HG02981 (cell line): ENCODE data around the gene YTHDF1.
"Not testable (repeated sequence)": the region's sequence is repeated elsewhere in the genome, so short reads cannot be mapped to it uniquely, and the experiment has no call there.

Source experiments
- ATAC-seq: cut with Tn5 transposase; IDR thresholded peaks from one replicate; pipeline ENCODE4 v1.9.1; 2021; ENCODE audit warnings: mild to moderate bottlenecking, moderate library complexity; ENCODE audit not compliant: unreplicated experiment

YTHDF1 gene

DNA sequence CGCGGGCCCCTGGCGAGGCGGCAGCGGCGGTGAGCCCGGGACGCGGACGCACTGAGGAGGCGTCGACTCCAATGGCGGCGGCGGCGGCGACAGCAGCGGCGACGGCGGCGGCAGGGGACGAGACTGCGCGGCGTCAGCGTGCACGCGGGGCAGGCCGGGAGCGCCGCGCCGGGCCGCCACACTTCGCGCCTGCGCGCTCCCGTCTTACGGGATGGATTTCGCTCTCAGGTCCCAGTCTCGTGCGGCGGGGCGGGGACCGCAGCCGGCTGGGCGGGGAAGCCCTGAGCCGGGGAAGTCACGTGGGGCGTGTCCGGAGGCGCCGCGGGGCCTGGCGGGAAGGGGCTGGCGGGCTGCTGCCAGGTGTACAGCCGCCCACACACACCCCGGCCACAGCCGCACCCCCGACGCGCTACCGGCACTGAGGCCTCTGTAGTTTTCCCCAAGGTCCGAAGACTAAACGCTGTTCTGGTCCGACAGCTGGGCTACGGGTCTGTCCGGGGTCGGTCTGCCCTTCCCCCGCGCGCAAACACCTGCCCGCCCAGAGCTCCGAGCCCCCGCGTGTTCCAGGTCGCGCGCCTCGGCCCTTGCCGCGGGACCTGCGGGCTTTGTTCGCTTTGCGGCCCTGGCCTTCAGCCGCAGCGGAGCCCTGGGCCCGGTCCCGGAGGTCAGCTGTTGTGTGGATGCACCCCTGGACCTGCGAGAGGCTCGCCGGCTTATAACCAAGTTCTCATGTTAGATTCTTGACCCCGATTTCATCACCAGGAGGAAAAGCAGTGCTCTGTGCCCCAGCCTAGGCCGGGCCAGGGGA, at the start of gene YTHDF1:
Gene YTHDF1, minus strand, starts transcription at position 91 of the 808 bp plus-strand sequence. CDS start 239 bp downstream, outside the sequence.
- ATAC-seq = peak; percentile 86

DNA sequence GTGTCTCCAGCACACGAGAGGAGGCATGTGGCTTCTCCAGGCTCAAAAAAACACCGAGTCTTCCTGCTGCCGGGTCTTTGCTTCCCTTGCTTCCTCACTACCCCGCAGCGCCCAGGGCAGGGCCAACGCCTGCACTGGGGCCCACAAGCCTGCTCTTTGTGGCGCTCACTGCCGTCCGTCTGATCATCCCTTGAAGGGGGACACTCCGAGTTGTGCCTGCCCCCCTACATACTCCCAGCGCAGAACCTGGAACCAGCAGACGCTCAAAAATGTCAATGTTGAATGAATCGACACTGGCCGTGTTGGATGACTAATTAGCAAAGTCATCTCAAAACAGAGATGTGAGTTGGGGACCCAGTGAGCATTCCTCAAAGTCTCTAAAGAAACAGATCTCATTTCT, 48.6 kb upstream of the YTHDF1 start:
- ATAC-seq = no peak

DNA sequence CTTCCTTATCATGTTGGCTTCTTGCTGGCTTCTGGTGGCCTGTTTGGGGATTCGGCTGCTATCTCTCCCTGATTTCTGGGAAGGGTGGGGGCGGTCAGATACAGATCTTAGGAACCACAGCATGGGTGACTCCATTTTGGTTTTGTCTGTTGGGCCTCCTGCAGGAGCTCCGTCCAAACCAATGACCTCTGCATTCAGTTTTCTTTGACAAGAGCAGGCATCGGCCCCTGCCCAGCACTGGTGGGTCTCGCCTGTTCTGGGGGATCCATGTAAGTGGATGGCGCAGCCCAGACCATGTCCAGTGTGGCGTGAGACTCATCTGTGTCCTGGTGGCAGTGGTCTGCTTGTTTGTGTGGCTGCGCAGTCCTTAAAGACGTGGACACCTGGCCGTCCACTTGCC, 48.1 kb upstream of the YTHDF1 start:
- no peak for ATAC-seq

DNA sequence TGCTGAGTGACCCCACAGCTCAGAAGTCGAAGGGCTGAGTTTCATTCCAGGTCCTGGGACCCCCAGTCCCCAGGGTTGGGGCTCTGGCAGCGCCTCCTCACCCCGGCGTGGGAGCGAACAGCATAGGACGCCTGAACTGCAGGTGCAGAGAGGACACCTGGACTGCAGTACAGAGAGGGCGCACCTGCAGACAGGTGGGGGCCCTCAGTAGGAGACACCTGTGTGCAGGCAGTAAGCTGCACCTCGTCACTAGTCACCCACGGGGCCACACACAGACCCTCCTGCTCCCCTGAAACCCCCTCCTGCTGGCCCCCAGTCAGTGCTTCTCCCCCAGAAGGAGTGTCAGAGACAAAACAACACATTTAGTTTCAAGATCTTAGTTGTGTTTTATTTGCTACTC, 46.9 kb upstream of the YTHDF1 start:
- ATAC-seq = no peak

DNA sequence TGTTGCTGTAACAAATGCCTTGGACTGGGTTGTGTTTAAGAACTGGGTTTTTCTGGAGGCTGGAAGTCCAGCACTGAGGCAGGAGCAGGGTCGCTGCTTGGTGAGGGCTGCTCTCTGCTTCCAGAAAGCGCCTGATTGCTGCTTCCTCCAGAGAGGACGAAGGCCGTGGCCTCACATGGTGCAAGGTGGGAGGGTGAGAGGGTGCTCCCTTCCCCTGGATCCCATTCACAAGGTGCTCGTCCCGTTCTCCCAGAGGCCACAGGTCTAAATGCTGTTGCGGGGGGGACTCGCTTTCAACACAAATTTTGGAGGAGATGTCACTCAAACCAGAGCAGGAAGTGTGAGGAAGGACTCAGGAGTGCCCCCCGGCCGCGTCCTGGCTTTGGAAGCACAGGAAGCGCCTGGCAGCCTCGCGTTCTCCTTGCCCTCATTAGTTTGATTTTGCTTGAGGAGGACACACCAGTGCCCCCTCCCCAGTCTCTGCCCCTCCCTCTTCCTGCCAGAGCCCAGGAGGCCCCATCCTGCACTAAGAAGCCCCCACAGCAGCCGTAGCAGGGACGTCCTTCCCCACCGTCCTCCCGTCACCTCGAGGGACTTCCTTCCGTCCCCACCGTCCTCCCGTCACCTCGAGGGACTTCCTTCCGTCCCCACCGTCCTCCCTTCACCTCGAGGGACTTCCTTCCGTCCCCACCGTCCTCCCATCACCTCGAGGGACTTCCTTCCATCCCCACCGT, 46.0 kb upstream of the YTHDF1 start:
- ATAC-seq = no peak

DNA sequence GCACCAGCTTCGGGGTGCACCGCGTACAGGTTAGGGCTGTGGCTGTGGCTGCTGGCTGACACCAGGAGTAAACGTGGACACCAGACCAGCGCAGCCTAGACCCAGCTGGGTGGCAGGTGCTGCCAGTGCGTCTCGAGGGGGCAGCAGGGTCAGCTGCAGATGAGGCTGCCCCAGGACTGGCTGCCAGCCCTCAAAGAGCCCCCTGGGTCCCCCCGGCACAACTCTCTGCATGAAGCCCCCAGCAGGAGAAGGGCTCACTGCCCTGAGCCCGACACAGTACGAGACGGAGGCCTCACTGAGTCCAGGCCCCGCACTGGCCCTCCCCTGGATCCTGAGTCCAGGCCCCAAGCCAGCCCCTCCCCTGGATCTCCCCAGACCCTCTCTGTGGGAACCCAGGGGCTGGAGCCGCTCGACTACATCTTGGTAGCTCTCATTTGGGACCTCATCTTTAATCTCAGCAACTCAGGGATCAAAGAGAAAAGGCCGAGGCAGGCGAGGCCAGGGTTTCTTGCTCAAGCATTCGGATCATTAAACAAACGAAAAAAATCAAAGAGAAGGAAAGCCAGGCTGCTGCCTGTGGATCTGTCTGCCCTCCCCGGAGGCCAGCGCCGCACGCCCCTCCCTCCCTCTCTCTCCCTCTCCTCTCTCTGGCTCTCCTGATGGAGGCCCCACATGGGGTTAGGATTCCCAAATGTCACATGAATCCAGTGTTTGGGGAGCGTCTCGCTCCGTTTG, 45.3 kb upstream of the YTHDF1 start:
- no peak for ATAC-seq

DNA sequence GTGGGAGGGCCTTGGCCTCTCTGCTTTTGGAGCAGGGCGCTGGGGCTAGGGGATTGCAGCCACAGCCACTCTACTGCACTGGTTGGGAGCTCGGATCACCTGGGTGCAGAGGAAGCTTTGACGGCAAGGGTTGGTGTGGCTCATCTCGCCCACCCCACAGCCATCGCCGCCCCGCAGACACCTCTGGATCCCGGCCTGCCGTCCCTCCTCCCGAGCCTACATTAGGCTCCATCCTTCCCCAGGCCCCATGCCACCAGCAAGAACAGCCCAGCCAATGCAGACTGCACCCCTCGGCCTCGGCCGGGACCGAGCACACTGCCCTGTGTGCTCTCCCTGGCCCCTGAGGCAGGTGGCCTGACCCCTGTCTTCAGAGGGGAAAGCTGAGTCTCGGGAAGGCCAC, 44.6 kb upstream of the YTHDF1 start:
- no peak for ATAC-seq

DNA sequence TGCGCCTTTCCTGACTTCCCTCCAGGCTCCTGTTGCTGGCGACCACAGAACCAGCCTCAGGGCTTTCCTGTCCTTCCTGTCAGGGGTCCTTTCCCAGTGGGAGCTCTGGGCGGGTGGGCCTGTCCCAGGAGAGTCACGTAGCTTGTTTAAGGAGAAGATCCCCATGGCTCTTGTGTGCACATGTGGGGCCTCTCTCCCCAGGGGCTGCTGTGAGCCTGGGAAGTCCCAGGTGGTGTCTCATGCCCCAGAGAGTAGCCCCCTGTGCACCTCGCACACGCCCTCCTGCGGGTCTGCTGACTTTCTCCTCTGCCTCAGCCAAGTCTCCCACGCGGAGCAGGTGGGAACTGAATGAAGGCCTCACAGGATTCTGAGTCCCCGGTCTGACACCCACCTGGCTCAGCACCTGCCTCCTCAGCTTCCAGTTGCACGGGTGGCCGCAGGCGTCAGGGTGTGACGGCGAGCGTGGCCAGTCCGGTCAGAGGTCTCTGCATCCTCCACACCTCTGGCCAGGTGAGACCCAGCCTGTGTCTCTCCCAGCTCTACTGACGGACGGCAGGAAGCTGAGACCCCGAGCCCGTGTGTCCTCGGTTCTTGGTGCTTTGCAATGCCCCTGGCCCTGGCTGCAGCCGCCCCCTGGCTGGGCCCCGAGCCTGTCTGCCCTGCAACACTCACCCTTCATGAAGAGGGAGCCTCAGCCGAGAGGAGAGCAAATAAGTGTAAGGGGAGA, 44.0 kb upstream of the YTHDF1 start:
- ATAC-seq = no peak

DNA sequence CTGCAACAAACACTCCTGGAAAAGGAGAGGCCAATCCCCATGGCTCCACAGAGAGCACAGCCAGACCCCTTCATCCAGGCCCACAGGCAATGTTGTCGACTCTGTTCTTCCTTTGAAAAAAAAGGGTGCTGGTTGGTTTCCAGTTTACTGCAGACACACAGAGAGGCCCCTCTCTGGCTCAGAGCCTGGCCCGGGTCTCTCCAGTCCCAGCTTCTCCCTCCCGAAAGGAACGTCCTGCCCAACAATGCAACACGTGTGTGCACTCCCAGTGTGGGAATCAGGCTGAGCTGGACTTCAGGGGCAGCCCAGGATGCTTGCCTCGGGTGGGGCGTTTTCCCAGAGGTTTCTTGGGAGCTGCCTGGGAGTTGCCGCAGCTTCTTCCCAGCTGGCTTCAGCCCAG, 42.9 kb upstream of the YTHDF1 start:
- ATAC-seq = no peak

DNA sequence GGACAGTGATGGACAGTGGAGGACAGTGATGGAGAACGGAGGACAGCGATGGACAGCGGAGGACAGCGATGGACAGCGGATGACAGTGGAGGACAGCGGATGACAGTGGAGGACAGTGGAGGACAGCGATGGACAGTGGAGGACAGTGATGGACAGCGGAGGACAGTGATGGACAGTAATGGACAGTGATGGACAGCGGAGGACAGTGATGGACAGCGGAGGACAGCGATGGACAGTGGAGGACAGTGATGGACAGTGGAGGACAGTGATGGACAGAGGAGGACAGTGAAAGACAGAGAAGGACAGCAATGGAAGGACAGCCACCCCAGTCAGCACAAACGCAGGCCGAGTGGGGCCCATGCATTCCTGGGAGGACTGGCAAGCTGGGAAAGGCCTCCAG, 41.7 kb upstream of the YTHDF1 start:
- no peak for ATAC-seq

DNA sequence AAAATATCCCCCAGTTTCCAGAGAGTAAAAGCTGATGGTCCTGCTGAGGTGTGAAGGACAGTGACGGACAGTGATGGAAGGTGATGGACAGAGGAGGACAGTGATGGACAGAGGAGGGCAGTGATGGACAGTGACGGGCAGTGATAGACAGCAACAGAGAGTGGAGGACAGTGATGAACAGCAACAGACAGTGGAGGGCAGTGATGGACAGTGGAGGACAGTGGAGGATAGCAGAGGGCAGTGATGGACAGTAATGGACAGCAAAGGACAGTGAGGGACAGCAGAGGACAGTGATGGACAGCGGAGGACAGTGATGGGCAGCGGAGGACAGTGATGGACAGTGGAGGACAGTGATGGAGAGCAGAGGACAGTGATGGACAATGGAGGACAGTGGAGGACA, 41.0 kb upstream of the YTHDF1 start:
- no peak for ATAC-seq

DNA sequence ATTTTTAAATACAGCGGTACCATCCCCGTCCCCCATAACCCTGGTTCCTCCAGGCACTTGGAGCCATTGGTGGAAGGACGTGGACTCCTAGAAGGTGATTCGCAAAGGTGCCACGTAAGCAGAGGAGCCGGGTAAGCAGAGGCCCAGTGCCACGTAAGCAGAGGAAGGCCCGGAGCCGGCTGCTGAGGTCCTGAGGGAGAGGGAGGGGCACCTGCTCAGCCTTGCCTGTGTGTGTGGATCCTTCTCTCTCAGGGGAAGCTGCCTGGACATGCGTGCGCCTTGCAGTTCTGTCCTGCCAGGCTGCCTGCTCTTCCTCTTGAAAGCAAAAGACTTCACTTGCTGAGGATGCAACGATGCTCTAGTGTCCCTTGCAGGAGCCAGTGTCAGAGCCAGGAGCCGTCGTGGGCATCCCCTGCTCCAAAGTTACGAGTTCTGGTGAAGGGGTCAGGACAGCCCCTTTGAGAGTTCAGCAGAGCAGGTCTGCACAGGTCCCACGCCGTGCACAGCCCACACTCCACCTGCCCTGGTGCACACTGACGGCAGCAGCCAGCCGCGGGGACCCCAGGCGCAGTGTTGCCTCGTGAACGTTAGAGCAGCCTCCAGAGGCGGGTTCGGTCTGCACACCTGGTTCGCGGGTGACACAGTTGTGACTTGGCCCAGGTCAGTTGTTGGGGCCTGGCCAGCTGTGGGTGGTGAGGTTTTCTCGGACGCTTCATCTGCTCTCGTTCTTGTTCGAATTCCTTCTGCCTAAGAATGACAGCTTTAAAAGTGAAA, 40.2 kb upstream of the YTHDF1 start:
- ATAC-seq = no peak

DNA sequence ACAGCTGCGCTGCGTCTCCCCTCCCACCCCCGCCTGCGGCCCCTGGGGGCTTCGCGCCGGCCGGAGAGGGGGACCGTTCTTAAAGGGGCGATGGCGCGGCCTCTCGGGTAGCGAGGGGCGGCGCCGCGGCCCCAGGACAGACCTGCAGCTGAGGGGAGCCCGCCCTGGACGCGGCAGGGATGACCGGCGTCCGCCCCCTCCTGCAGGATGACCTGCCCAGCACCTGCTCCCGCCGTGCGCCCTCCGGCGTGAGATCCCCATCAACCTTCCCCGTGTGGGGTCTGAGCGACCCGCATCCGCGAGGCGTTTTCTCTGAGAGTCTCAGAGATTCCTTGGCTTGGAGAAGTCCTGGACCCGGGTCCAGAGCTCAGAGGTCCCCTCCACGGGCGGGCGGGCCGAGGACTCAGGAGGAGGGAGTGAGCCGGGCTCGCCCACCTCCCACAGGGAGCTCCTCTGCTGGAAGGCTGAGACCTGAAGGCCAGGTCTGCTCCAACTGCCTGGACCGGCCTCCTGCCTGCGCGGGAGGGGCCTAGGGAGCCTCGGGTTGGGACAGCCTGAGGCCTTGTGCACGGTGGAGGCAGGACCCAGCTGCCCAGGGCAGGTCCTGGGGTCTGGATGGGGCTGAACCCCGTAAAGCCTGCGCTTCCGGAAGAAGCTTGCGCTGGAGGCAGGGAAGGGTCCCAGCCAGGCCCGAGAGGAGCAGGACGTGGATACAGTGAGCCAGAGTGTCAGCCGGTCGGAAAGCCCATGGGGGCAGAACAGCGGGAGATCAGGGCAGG, 38.9 kb upstream of the YTHDF1 start:
- no peak for ATAC-seq

DNA sequence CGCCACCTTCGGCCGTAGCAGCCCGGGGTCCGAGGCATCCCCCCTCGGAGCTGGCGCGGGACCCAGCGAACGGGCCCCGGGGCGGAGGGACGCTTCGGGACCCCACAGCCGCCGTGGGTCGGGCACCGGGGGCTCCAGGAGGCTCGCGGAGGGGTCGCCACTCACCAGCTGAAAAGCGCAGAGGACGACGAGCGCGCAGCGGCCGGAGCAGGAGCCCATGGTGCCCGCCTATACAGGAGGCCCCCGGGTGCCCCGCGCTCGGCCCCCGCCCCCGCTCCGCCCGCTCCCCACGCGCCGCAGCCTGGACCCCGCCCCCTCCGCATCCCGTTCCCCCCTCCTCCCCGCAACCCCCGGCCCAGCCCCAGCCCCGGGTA, 38.3 kb upstream of the YTHDF1 start, which contains the start of gene NKAIN4:
Gene NKAIN4, minus strand, starts transcription at position 232 of the 374 bp plus-strand sequence. Its CDS starts 13 bp downstream, at position 219.
- ATAC-seq = no peak

DNA sequence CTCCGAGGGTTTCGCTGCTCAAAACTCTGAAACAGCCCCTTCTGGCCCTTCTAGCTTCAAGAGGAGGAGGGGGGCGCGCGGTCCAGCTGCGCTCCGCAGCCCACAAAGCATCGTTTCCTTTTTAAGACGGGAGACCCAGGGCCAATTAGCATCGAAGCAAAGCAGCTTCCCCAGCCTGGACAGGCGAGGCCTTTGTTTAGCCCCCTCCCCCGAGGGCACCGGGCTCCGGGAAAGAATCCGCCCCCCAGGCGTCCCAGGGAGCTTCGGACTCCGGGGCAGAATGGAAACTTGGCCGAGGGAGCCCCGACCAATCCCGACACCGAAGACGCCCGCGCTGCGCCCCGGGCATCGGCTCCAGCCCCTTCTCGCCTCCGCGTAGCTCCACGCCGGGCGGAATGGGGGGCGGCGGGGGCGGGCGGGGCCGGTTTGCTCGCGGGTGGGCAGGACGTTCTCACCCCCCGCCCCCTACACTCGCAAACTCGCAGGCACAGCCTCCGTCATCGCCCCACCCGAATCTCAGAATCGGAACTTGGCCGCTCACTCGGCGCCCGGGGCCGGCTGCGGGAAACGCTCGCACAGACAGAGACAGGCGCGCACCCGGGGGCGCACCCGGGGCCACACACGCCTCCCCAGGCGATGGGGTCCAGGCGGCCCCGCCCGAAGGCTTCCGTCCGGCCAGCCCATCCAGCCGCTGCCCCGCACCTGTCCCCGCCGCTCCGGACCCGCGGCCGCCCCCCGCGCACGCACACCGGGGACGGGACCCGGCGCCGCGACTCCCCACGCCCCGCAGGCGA, 37.7 kb upstream of the YTHDF1 start:
- no peak for ATAC-seq

DNA sequence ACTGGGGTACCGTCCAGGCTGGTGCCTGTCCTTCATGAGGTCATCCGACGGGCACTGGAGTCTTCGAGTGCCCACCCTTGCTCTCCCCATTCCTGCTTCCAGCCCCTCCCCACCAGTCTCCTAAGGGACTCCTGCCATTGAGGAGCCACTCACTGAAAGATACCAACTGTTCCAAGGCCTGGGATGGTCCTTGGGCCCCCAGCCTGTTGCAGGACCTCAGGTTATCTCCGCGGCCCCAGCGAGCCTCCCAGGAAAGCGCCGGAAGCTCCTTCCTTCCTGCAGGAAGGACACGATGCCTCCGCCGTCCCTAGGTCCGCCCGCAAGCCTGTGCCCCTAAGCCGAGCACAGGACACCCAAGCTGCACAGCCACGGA, 37.1 kb upstream of the YTHDF1 start:
- no peak for ATAC-seq

DNA sequence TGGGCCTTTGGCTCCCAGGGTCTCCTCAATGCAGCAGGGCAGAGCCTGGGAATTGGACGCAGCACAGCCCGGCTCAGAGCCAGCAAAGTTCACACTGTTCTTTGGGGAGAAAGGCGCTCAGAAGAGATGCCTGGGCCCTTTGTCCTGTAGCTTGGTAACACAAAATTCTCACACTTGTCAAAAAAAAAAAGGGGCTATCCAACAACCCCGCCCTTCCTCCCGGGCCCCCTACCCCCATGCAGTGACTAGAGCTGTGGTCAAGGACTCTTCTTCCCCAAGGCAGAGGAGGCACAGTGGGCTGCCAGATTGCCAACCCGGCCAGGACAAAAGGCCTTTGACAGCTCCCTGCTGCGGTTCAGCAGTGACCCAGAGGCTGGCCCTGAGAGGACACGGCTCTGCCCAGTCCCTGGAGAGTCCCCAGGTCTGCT, 36.4 kb upstream of the YTHDF1 start:
- no peak for ATAC-seq

DNA sequence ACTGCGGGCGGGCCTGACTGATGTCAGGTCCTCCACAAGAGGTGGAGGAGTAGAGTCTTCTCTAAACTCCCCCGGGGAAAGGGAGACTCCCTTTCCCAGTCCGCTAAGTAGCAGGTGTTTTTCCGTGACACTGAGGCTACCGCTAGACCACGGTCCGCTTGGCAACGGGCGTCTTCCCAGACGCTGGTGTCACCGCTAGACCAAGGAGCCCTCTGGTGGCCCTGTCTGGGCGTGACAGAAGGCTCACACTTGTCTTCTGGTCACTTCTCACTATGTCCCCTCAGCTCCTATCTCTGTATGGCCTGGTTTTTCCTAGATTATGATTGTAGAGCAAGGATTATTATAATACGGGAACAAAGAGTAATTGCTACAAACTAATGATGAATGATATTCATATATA, 35.4 kb upstream of the YTHDF1 start:
- ATAC-seq = not testable (repeated sequence)

DNA sequence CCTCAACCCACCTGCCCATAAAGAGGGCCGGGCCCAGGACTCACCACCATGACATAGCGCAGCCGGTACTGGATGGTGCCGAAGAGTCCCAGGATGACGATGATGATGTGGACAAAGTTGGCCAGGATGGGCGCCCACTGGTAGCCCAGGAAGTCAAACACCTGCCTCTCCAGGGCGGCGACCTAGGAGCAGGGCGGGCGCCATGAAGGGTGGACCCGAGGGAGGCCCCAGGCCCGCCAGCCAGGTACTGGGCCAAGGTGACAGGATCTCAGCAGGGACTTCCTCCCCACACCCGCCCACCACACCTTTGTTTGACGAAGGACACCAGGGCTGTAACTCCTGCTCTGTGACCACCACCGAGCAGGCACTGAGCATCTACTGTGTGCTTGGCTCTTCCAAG, 34.0 kb upstream of the YTHDF1 start:
- no peak for ATAC-seq
